Astrocyte (in vitro differentiated cells and primary cell): Measurements from ENCODE around the gene SURF4. TPM values are rescaled to one million over a fixed set of nuclear protein-coding genes. Genes with fewer than 3 reads are reported as not detected.

Experiments used
- DNase-seq: peaks from one replicate; pipeline ENCODE4 v3.0.0-alpha.2; 2010; ENCODE audit warnings: low read depth
- FAIRE-seq: peaks from 2 replicates; lab custom pipeline; 2011; peaks lifted over from hg19 to GRCh38; lab: Jason Lieb, UNC
- H2AFZ ChIP-seq: 2 replicates; pipeline ENCODE4 v1.6.0; 2012; ENCODE audit warnings: low read depth, low read length, inconsistent platforms
- H3K27ac ChIP-seq: 2 replicates; pipeline ENCODE4 v1.5.1; 2011; ENCODE audit warnings: low read depth, low read length, inconsistent platforms
- H3K27me3 ChIP-seq: 2 replicates; pipeline ENCODE4 v1.6.0; 2011; ENCODE audit warnings: low read length, inconsistent platforms; ENCODE audit not compliant: insufficient read depth
- H3K36me3 ChIP-seq: 2 replicates; pipeline ENCODE4 v1.5.1; 2011; ENCODE audit warnings: low read length, inconsistent platforms; ENCODE audit not compliant: insufficient read depth
- H3K4me1 ChIP-seq: 2 replicates; pipeline ENCODE4 v1.5.1; 2011; ENCODE audit warnings: low read length, inconsistent platforms; ENCODE audit not compliant: insufficient read depth
- H3K4me2 ChIP-seq: 2 replicates; pipeline ENCODE4 v1.6.0; 2012; ENCODE audit warnings: low read length, inconsistent platforms
- H3K4me3 ChIP-seq: 2 replicates; pipeline ENCODE4 v1.5.1; 2011; ENCODE audit warnings: low read depth, mild to moderate bottlenecking, low read length, inconsistent platforms; ENCODE audit not compliant: insufficient read depth
- H3K79me2 ChIP-seq: 2 replicates; pipeline ENCODE4 v1.6.0; 2012; ENCODE audit warnings: mild to moderate bottlenecking, low read length, inconsistent platforms; ENCODE audit not compliant: insufficient read depth
- H3K9ac ChIP-seq: 2 replicates; pipeline ENCODE4 v1.6.0; 2012; ENCODE audit warnings: mild to moderate bottlenecking, low read length, inconsistent platforms
- H3K9me3 ChIP-seq: 2 replicates; pipeline ENCODE4 v1.5.1; 2012; ENCODE audit warnings: low read depth, mild to moderate bottlenecking, low read length, inconsistent platforms; ENCODE audit not compliant: insufficient read depth
- H4K20me1 ChIP-seq: 2 replicates; pipeline ENCODE4 v1.6.0; 2012; ENCODE audit warnings: low read length, inconsistent platforms; ENCODE audit not compliant: insufficient read depth
- H3K27ac Mint-ChIP-seq: one replicate; pipeline ENCODE4 v1.8.0; 2021; ENCODE audit warnings: mild to moderate bottlenecking, mixed read lengths; ENCODE audit not compliant: unreplicated experiment
- H3K27me3 Mint-ChIP-seq: one replicate; pipeline ENCODE4 v1.8.0; 2021; ENCODE audit warnings: low read depth, mixed read lengths; ENCODE audit not compliant: unreplicated experiment
- H3K36me3 Mint-ChIP-seq: one replicate; pipeline ENCODE4 v1.8.0; 2021; ENCODE audit warnings: low read depth, mixed read lengths; ENCODE audit not compliant: unreplicated experiment
- H3K4me1 Mint-ChIP-seq: one replicate; pipeline ENCODE4 v1.8.0; 2021; ENCODE audit warnings: low read depth, mixed read lengths; ENCODE audit not compliant: unreplicated experiment
- H3K4me3 Mint-ChIP-seq: one replicate; pipeline ENCODE4 v1.8.0; 2021; ENCODE audit warnings: mild to moderate bottlenecking, moderate library complexity, mixed read lengths; ENCODE audit not compliant: unreplicated experiment
- H3K9me3 Mint-ChIP-seq: one replicate; pipeline ENCODE4 v1.8.0; 2021; ENCODE audit warnings: mild to moderate bottlenecking, mixed read lengths; ENCODE audit not compliant: unreplicated experiment
- CTCF ChIP-seq: IDR thresholded peaks from 2 replicates; pipeline ENCODE4 v1.5.1; 2011; ENCODE audit warnings: low read depth, mild to moderate bottlenecking, inconsistent platforms, low read length, moderate library complexity; ENCODE audit not compliant: insufficient read depth
- EZH2 ChIP-seq: IDR thresholded peaks from 2 replicates; pipeline ENCODE4 v1.6.1; 2012; ENCODE audit warnings: mild to moderate bottlenecking, low read length, inconsistent platforms; ENCODE audit not compliant: insufficient read depth
- total RNA-seq: library from RNA; stranded (reverse); gene quantifications from 2 replicates; pipeline ENCODE4 v1.2.1, GENCODE V29; 2021

The SURF4 gene
- total RNA-seq, 1 donor from 2014 or later, result 338 TPM

GRCh38 chr9:133344979-133345378, 30.9 kb downstream of the SURF4 start:
- no peaks in the 10 kb centered on the region for H3K27me3 ChIP-seq
- peaks cover 14% of the 10 kb centered on the region for H3K4me1 Mint-ChIP-seq
- H3K27me3 Mint-ChIP-seq, result no peaks in the 10 kb centered on the region
- no peaks in the 10 kb centered on the region for H3K9me3 Mint-ChIP-seq
- H4K20me1 ChIP-seq, result peaks cover 39% of the 10 kb centered on the region
- H3K4me3 Mint-ChIP-seq, result no peak overlapping the region
- no peak overlapping the region for H3K4me2 ChIP-seq
- no peak overlapping the region for H3K27ac ChIP-seq
- H3K4me3 ChIP-seq, result no peak overlapping the region
- H3K4me1 ChIP-seq, result peaks cover 18% of the 10 kb centered on the region
- H3K79me2 ChIP-seq, result peaks cover 47% of the 10 kb centered on the region
- peaks cover 31% of the 10 kb centered on the region for H3K36me3 ChIP-seq
- no peak overlapping the region for H2AFZ ChIP-seq
- DNase-seq (no peak), FAIRE-seq (no peak)
- H3K9me3 ChIP-seq, result no peaks in the 10 kb centered on the region
- no peak overlapping the region for H3K27ac Mint-ChIP-seq
- H3K36me3 Mint-ChIP-seq, result peaks cover 25% of the 10 kb centered on the region
- TF ChIP-seq CTCF, result no peak
- TF ChIP-seq EZH2, result no peak
- no peak overlapping the region for H3K9ac ChIP-seq

GRCh38 chr9:133344071-133344470, 31.8 kb downstream of the SURF4 start:
- no peak overlapping the region for H3K4me2 ChIP-seq
- Mint-ChIP-seq H3K4me3 (no peak overlapping the region), H3K27me3 (no peaks in the 10 kb centered on the region), H3K4me1 (peaks cover 6% of the 10 kb centered on the region), H3K9me3 (no peaks in the 10 kb centered on the region), H3K27ac (no peak overlapping the region), H3K36me3 (peaks cover 20% of the 10 kb centered on the region)
- H3K36me3 ChIP-seq, result peaks cover 28% of the 10 kb centered on the region
- H4K20me1 ChIP-seq, result peaks cover 30% of the 10 kb centered on the region
- no peaks in the 10 kb centered on the region for H3K9me3 ChIP-seq
- TF ChIP-seq EZH2 (no peak), CTCF (no peak)
- H3K9ac ChIP-seq, result no peak overlapping the region
- H3K27me3 ChIP-seq, result no peaks in the 10 kb centered on the region
- no peak for FAIRE-seq
- peaks cover 38% of the 10 kb centered on the region for H3K79me2 ChIP-seq
- no peak overlapping the region for H3K4me3 ChIP-seq
- no peak overlapping the region for H3K27ac ChIP-seq
- no peak for DNase-seq
- peaks cover 9% of the 10 kb centered on the region for H3K4me1 ChIP-seq
- H2AFZ ChIP-seq, result no peak overlapping the region

GRCh38 chr9:133342570-133342969, 33.3 kb downstream of the SURF4 start:
- no peaks in the 10 kb centered on the region for H3K27me3 Mint-ChIP-seq
- peaks cover 26% of the 10 kb centered on the region for H3K36me3 ChIP-seq

More at GRCh38 chr9:133342570-133342969, 33.3 kb downstream of the SURF4 start:
- Mint-ChIP-seq H3K9me3 (no peaks in the 10 kb centered on the region), H3K4me3 (no peak overlapping the region), H3K36me3 (peaks cover 16% of the 10 kb centered on the region), H3K27ac (no peak overlapping the region), H3K4me1 (peaks cover 5% of the 10 kb centered on the region)
- Histone ChIP-seq H3K4me1 (peaks cover 8% of the 10 kb centered on the region), H3K4me2 (no peak overlapping the region), H3K27me3 (no peaks in the 10 kb centered on the region), H4K20me1 (peaks cover 21% of the 10 kb centered on the region), H3K79me2 (peaks cover 25% of the 10 kb centered on the region), H3K4me3 (no peak overlapping the region), H3K27ac (no peak overlapping the region), H2AFZ (no peak overlapping the region), H3K9ac (no peak overlapping the region), H3K9me3 (no peaks in the 10 kb centered on the region)
- FAIRE-seq, result no peak
- TF ChIP-seq EZH2, result no peak
- TF ChIP-seq CTCF, result no peak
- no peak for DNase-seq
